Neural cell (in vitro differentiated cells): ENCODE measurements around the gene TMEM61. TPM values are rescaled to one million over a fixed set of nuclear protein-coding genes. Genes with fewer than 3 reads are reported as not detected.

Source experiments
- H2AFZ ChIP-seq: fragments of 200-600, 300-800 bp; sonication (generic), shearing (Covaris generic); 2 replicates; pipeline ENCODE4 v1.6.0; 2014; ENCODE audit warnings: low read depth, mild to moderate bottlenecking, antibody characterized with exemption, low read length, moderate library complexity
- H3F3A ChIP-seq: fragments of 200-600 bp; shearing (Covaris generic); 2 replicates; pipeline ENCODE4 v1.6.1; 2016; ENCODE audit warnings: mild to moderate bottlenecking, moderate library complexity, mixed read lengths, antibody characterized with exemption, low read length; ENCODE audit not compliant: insufficient read depth, poor library complexity, severe bottlenecking
- H3K27ac ChIP-seq: fragments of 200-600, 300-800 bp; sonication (generic), shearing (Covaris generic); 2 replicates; pipeline ENCODE4 v1.5.1; 2014; ENCODE audit warnings: mild to moderate bottlenecking, low read length, moderate library complexity
- H3K27me3 ChIP-seq: fragments of 300-800, 200-600 bp; sonication (generic), shearing (Covaris generic); 2 replicates; pipeline ENCODE4 v1.6.0; 2014; ENCODE audit warnings: mild to moderate bottlenecking, low read depth, low read length, moderate library complexity; ENCODE audit not compliant: insufficient read depth
- H3K36me3 ChIP-seq: fragments of 300-800, 200-600 bp; sonication (generic), shearing (Covaris generic); 2 replicates; pipeline ENCODE4 v1.5.1; 2014; ENCODE audit warnings: mild to moderate bottlenecking, antibody characterized with exemption, low read length, moderate library complexity; ENCODE audit not compliant: insufficient read depth
- H3K4me2 ChIP-seq: fragments of 300-800, 200-600 bp; sonication (generic), shearing (Covaris generic); 2 replicates; pipeline ENCODE4 v1.6.0; 2014; ENCODE audit warnings: mild to moderate bottlenecking, low read length
- H3K4me3 ChIP-seq: fragments of 300-800, 200-600 bp; sonication (generic), shearing (Covaris generic); 2 replicates; pipeline ENCODE4 v1.5.1; 2014; ENCODE audit warnings: mild to moderate bottlenecking, low read length, moderate library complexity
- H3K79me2 ChIP-seq: fragments of 200-600 bp; shearing (Covaris generic); replicated peaks from 2 replicates; pipeline ENCODE4 v1.6.0; 2014; ENCODE audit warnings: mild to moderate bottlenecking, low read length, moderate library complexity; ENCODE audit not compliant: insufficient read depth
- H3K9ac ChIP-seq: fragments of 300-800, 200-600 bp; sonication (generic), shearing (Covaris generic); 2 replicates; pipeline ENCODE4 v1.6.1; 2016; ENCODE audit warnings: mild to moderate bottlenecking, low read length, mixed read lengths
- H3K9me2 ChIP-seq: fragments of 200-600 bp; shearing (Covaris generic); 2 replicates; pipeline ENCODE4 v1.6.1; 2016; ENCODE audit warnings: mild to moderate bottlenecking, low read length, mixed read lengths; ENCODE audit not compliant: insufficient read depth
- H3K9me3 ChIP-seq: fragments of 200-600, 300-800 bp; sonication (generic), shearing (Covaris generic); 2 replicates; pipeline ENCODE4 v1.6.1; 2016; ENCODE audit warnings: mild to moderate bottlenecking, mixed run types, low read length, moderate library complexity, mixed read lengths
- H4K20me1 ChIP-seq: fragments of 200-600 bp; shearing (Covaris generic); 2 replicates; pipeline ENCODE4 v1.6.1; 2016; ENCODE audit warnings: mild to moderate bottlenecking, mixed run types; ENCODE audit not compliant: insufficient read depth
- CTCF ChIP-seq: fragments of 450-650 bp; IDR thresholded peaks from 2 replicates; pipeline ENCODE4 v1.5.1; 2014; ENCODE audit warnings: antibody characterized with exemption, mild to moderate bottlenecking, moderate library complexity; ENCODE audit not compliant: poor library complexity, severe bottlenecking
- EP300 ChIP-seq: fragments of 450-650 bp; conservative IDR thresholded peaks from 2 replicates; pipeline ENCODE4 v1.6.1; 2014; ENCODE audit warnings: antibody characterized with exemption, mild to moderate bottlenecking, moderate library complexity; ENCODE audit not compliant: poor library complexity, severe bottlenecking
- EZH2 ChIP-seq: fragments of 200-600, 300-800 bp; shearing (Covaris generic), sonication (generic); IDR thresholded peaks from 2 replicates; pipeline ENCODE4 v1.6.1; 2014; ENCODE audit warnings: antibody characterized with exemption, low read length, borderline replicate concordance, mild to moderate bottlenecking; ENCODE audit not compliant: insufficient read depth, poor library complexity, severe bottlenecking
- MXI1 ChIP-seq: fragments of 450-650 bp; conservative IDR thresholded peaks from 2 replicates; pipeline ENCODE4 v1.6.1; 2014; ENCODE audit warnings: antibody characterized with exemption, mild to moderate bottlenecking; ENCODE audit not compliant: poor library complexity, severe bottlenecking
- POLR2AphosphoS5 ChIP-seq: IDR thresholded peaks from 2 replicates; pipeline ENCODE4 v1.6.1; 2012
- RAD21 ChIP-seq: fragments of 450-650 bp; conservative IDR thresholded peaks from 2 replicates; pipeline ENCODE4 v1.6.1; 2014; ENCODE audit warnings: antibody characterized with exemption, mild to moderate bottlenecking, moderate library complexity
- REST ChIP-seq: IDR thresholded peaks from 2 replicates; pipeline ENCODE4 v1.6.1; 2012; ENCODE audit warnings: borderline replicate concordance
- SMC3 ChIP-seq: fragments of 450-650 bp; conservative IDR thresholded peaks from 2 replicates; pipeline ENCODE4 v1.6.1; 2014; ENCODE audit warnings: antibody characterized with exemption, mild to moderate bottlenecking, moderate library complexity; ENCODE audit not compliant: poor library complexity
- TAF1 ChIP-seq: IDR thresholded peaks from 2 replicates; pipeline ENCODE4 v1.6.1; 2012; ENCODE audit warnings: low read depth
- polyA plus RNA-seq: library from polyadenylated mRNA; depleted of rRNA; stranded (reverse); fragments of >200 nt; gene quantifications from 2 replicates; pipeline ENCODE4 v1.2.3, GENCODE V29; 2014

The TMEM61 gene
- polyA plus RNA-seq, 1 donor from 2014 or later = not detected

- no peaks in the 10 kb centered on the region for H3K36me3 ChIP-seq
- no peak overlapping the region for H2AFZ ChIP-seq
- TF ChIP-seq EZH2 = no peak
- TF ChIP-seq REST = no peak
- TF ChIP-seq MXI1 = no peak
- TF ChIP-seq SMC3 = no peak
- no peak overlapping the region for H3K4me2 ChIP-seq
- no peak overlapping the region for H3K9ac ChIP-seq
- H3F3A ChIP-seq = no peaks in the 10 kb centered on the region
- H3K9me3 ChIP-seq = no peaks in the 10 kb centered on the region
- H3K27me3 ChIP-seq = no peaks in the 10 kb centered on the region
- H4K20me1 ChIP-seq = no peaks in the 10 kb centered on the region
- H3K79me2 ChIP-seq = no peaks in the 10 kb centered on the region
- no peak overlapping the region for H3K27ac ChIP-seq
- no peaks in the 10 kb centered on the region for H3K9me2 ChIP-seq
- no peak overlapping the region for H3K4me3 ChIP-seq
Observed at GRCh38 chr1:54949053-54949452, 31.4 kb upstream of the TMEM61 start.

DNA sequence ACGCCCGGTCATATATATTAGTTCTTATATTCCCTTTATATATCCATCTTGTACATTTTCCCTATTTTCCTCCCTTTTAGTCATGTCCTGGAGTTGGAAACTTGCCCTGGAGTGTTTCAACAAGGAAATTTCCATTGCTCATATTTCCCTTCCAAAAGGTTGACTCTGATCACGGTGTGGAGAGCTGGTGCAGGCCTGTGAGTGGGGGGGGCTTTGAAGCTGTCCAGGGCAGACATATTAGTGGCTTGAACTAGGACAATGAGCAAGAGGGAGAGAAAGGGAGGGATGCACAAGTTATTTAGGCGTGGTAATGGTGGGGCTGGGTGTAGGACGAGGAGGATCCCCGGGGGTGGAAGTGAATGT is 30.4 kb upstream of the TMEM61 start:
- no peak overlapping the region for H2AFZ ChIP-seq
- TF ChIP-seq CTCF (no peak), SMC3 (no peak), EZH2 (no peak), MXI1 (no peak), POLR2AphosphoS5 (no peak), TAF1 (no peak), RAD21 (no peak), EP300 (no peak), REST (no peak)
- H3K9ac ChIP-seq = no peak overlapping the region
- no peak overlapping the region for H3K4me3 ChIP-seq
- H3K9me2 ChIP-seq = no peaks in the 10 kb centered on the region
- no peaks in the 10 kb centered on the region for H3K36me3 ChIP-seq
- H4K20me1 ChIP-seq = no peaks in the 10 kb centered on the region
- H3K27ac ChIP-seq = no peak overlapping the region
- H3K27me3 ChIP-seq = no peaks in the 10 kb centered on the region
- no peaks in the 10 kb centered on the region for H3K9me3 ChIP-seq
- H3F3A ChIP-seq = no peaks in the 10 kb centered on the region
- H3K4me2 ChIP-seq = no peak overlapping the region
- no peaks in the 10 kb centered on the region for H3K79me2 ChIP-seq
